Esophagus squamous epithelium (tissue), 5 donors: ENCODE results near the gene DHRS3. TPM values are rescaled to one million over a fixed set of nuclear protein-coding genes. Genes with fewer than 3 reads are reported as not detected.
"Not testable (repeated sequence)": the region's sequence is repeated elsewhere in the genome, so short reads cannot be mapped to it uniquely, and the experiment has no call there.

ENCODE experiments used
- DNase-seq: peaks from one replicate; lab custom pipeline; 2025; lab: John Stamatoyannopoulos, UW
- H3K27ac ChIP-seq, 4 donors: fragments of 200-600 bp; sonication (generic); one replicate each; pipeline ENCODE4 v1.5.1; 2016 to 2019; ENCODE audit warnings: mild to moderate bottlenecking in 1 of 4
- H3K27me3 ChIP-seq, 4 donors: fragments of 200-600 bp; sonication (generic); 1 replicate in 3 of 4; 2 replicates in 1 of 4; pipeline versions ENCODE4 v1.5.1 to v1.6.0; 2017 to 2021; ENCODE audit warnings: antibody characterized with exemption in 1 of 4
- H3K36me3 ChIP-seq, 3 donors: fragments of 200-600 bp; sonication (generic); one replicate each; pipeline ENCODE4 v1.5.1; 2016 to 2019
- H3K4me1 ChIP-seq, 3 donors: fragments of 200-600 bp; sonication (generic); one replicate each; pipeline ENCODE4 v1.5.1; 2017 to 2019
- H3K4me3 ChIP-seq, 4 donors: fragments of 200-600 bp; sonication (generic); 1 replicate in 3 of 4; 2 replicates in 1 of 4; pipeline ENCODE4 v1.5.1; 2016 to 2019; ENCODE audit warnings: mild to moderate bottlenecking in 2 of 4, moderate library complexity in 1 of 4
- H3K9me3 ChIP-seq, 3 donors: fragments of 200-600 bp; sonication (generic); one replicate each; pipeline ENCODE4 v1.5.1; 2016 to 2019
- POLR2A ChIP-seq, 4 donors: fragments of 450-650 bp; IDR thresholded peaks; one replicate each; pipeline ENCODE4 v1.6.1; 2017; ENCODE audit warnings: antibody characterized with exemption in 4 of 4, mild to moderate bottlenecking in 4 of 4, moderate library complexity in 3 of 4
- WGBS, 2 donors: methylation state at CpG; one replicate each; pipeline ENCODE4 v1.1.5; 2018; 5-methylcytosine and 5-hydroxymethylcytosine counted together
- intact Hi-C: fragments of 100-400 bp; cut with DNase I; formaldehyde crosslinking; loops from one replicate; pipeline ENCODE4 v1.15.0; 2022
- total RNA-seq, 4 donors: library from RNA; depleted of rRNA; stranded (reverse); fragments of >200 nt; gene quantifications; one replicate each; pipeline ENCODE4 v1.1.0, GENCODE V29; 2016
- TF ChIP-seq, protein P1 (sequence below), 6 experiments: fragments of 450-650 bp in 4 of 6; fragments of 200-600 bp in 2 of 6; sonication (generic) in 2 of 6; IDR thresholded peaks; one replicate each; pipeline ENCODE4 v1.5.1; 2016 to 2019; ENCODE audit warnings: antibody characterized with exemption in 6 of 6, mild to moderate bottlenecking in 4 of 6, moderate library complexity in 4 of 6
- donor health status: DM: yes; HTN: yes; CAD: no.

Gene DHRS3
- total RNA-seq, 4 donors from 2014 or later: 87.7 to 166 (median 117) TPM

DNA sequence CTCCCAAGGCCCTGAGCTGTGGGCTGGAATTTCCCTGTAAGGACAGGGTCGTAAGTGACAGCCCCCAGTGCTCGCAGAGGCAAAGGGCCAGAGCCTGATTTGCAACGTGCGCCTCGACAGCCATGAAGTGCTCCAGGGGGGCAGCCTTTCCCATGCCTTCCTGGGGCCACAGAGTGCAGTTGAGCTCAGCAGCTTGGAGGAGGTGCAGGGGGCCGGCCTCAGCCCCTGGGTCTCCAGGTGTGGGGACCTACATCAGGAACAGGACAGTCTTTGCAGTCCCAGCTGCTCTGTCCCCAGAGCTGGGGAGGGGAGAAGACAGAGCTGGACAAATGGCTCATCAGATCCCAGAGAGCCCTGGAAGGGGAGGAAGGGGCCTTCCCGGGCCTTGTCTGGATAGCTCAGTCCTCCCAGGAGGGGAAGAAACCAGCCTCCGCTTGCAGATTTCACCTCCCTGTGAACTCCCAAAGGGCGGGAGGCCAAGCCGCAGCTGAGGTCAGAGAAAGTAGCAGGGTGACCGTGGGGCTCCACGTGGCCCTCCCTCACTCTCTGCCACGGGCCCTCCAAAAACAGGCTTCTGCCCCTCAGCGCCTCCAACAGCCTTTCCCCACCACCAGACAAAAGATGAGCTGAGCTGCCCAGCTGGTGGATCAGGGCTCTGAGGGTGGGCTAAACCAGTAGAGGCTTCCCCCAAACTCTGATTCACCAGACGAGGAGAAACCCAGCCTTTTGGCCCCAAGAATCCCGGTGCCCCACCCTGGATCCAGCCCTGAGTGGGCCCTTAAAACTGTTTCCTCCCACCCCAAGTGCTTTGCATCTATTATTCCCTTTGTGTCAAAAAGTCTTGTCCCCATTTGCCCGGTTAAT is 76.5 kb downstream of the DHRS3 start:
- DNase-seq: no peak
- intact Hi-C loops: no loop called here
- H3K4me1 ChIP-seq: peaks cover 14 to 36% (median 18%) of the 10 kb centered on the region in 3 donors
- TF ChIP-seq, protein P1, sequence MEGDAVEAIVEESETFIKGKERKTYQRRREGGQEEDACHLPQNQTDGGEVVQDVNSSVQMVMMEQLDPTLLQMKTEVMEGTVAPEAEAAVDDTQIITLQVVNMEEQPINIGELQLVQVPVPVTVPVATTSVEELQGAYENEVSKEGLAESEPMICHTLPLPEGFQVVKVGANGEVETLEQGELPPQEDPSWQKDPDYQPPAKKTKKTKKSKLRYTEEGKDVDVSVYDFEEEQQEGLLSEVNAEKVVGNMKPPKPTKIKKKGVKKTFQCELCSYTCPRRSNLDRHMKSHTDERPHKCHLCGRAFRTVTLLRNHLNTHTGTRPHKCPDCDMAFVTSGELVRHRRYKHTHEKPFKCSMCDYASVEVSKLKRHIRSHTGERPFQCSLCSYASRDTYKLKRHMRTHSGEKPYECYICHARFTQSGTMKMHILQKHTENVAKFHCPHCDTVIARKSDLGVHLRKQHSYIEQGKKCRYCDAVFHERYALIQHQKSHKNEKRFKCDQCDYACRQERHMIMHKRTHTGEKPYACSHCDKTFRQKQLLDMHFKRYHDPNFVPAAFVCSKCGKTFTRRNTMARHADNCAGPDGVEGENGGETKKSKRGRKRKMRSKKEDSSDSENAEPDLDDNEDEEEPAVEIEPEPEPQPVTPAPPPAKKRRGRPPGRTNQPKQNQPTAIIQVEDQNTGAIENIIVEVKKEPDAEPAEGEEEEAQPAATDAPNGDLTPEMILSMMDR (IDR thresholded peaks at IDR 0.05): no peak
- no peak for TF ChIP-seq POLR2A (IDR thresholded peaks at IDR 0.05)
- peak overlapping the region; percentile 41 to 88 (median 82) for H3K27ac ChIP-seq
- 47 to 49% methylated on average over 5 to 6 of the region's 17 CpGs for WGBS, 2 donors
- no peaks in the 10 kb centered on the region for H3K27me3 ChIP-seq
- H3K9me3 ChIP-seq: no peaks in the 10 kb centered on the region
- H3K4me3 ChIP-seq: no peak overlapping the region
- no peaks in the 10 kb centered on the region for H3K36me3 ChIP-seq

DNA sequence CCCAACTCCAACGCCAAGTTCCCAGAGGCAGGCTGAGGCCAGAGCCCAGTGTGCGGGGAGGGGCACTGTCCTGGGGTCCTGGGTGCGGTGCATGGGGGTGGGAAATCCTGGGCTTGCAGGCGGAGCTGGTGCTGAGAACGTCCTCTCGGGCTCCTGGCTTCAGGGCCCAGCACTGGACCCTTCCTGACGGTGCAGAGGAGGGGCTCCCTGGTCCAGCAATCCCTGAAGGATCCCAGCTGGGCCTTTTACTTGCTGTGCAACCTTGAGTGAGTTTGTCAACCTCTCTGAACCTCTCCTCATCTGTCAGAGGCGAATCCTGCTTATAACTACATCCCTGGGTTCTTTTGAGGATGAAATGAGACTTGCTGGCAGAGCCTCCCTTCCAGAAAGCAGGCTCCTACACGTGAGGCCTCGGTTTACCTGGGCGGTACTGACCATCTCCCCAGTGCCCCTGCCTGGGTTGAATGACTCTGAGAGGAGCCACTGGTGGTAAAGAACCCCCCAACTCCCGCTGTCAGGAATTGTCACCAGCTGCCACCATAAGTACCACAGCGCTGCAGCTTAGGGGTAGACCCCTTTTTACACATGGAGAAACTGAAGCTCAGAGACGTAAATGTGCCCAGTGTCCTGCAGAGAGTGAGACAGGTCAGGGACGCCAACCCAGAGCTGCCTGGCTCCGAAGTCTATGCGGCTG is 77.3 kb downstream of the DHRS3 start:
- H3K27ac ChIP-seq: peak overlapping the region; percentile 41 to 88 (median 82)
- intact Hi-C loops: no loop called here
- H3K9me3 ChIP-seq: peaks cover 0 to 6% (median 0%) of the 10 kb centered on the region in 3 donors
- H3K27me3 ChIP-seq: no peaks in the 10 kb centered on the region
- H3K4me1 ChIP-seq: peaks cover 14 to 34% (median 18%) of the 10 kb centered on the region in 3 donors
- TF ChIP-seq, protein P1 (IDR thresholded peaks at IDR 0.05): no peak
- no peak for TF ChIP-seq POLR2A (IDR thresholded peaks at IDR 0.05)
- WGBS, 2 donors: 60 to 90% methylated on average over 2 to 9 of the region's 17 CpGs
- no peak for DNase-seq
- no peak overlapping the region for H3K4me3 ChIP-seq
- no peaks in the 10 kb centered on the region for H3K36me3 ChIP-seq

DNA sequence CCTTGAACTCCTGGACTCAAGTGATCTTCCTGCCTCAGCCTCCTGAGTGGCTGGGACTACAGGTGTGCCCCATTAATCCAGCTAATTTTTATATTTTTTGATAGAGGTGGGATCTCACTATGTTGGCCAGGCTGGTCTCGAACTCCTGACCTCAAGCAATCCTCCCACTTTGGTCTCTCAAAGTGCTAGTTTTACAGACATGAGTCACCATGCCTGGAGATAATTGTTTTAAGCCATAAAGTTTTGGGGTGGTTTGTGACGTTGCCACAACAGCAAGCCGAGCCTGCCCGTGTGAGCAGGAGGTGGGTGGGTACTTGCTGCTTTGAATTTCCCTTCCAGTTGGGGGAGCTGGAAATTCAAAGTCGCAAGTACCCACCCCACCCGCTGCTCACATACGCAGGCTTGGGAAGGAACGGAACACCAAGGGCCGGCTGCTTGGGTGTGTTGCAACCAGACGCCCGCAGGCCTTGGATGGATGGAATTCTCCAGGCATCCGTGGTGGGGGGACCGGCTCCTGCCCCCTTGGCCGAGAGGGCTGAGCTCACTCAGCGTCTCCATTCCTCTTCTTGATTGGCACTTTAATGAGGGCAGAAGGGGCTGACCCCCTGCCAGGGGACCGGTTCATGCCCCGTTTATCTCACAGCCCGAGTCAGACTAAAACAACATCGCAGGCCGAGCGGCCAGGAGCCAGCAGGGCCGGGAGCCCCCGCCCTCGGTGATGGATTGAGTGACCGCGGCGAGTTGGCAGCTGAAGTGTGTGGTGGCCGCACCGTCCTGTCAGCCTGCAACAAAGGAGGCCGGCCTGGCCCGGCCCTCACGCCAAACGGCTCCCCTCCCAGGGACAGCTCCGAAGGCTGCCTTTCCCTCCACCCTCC is 78.1 kb downstream of the DHRS3 start:
- H3K36me3 ChIP-seq: no peaks in the 10 kb centered on the region
- H3K4me1 ChIP-seq: peaks cover 14 to 32% (median 18%) of the 10 kb centered on the region in 3 donors
- no peak overlapping the region for H3K4me3 ChIP-seq
- H3K9me3 ChIP-seq: peaks cover 0 to 6% (median 0%) of the 10 kb centered on the region in 3 donors
- H3K27me3 ChIP-seq: no peaks in the 10 kb centered on the region
- TF ChIP-seq, protein P1 (IDR thresholded peaks at IDR 0.05): no peak
- TF ChIP-seq POLR2A (IDR thresholded peaks at IDR 0.05): no peak
- intact Hi-C loops: no loop called here
- WGBS, 2 donors: 53 to 70% methylated on average over 2 to 10 of the region's 34 CpGs
- peak overlapping the region; percentile 50 to 88 (median 82) for H3K27ac ChIP-seq
- no peak for DNase-seq

DNA sequence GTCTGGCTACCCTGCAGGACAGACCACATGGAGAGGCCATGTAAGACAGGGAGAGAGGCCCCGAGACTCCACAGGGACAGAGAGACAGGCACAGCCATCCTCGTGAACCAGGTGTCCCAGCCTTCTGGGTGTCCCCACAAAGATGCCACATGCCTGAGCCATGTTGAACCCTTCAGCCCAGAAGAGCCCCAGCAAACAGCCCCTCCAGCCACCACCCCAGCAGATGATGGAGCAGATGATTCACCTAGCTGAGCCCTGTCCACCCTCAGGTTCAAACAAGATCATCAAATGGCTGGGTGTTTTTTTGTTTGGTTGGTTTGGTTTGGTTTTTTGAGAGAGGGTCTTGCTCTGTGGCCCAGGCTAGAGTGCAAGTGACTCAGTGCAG is 78.7 kb downstream of the DHRS3 start:
- WGBS, 2 donors: 80% methylated on average over 1 of the region's 2 CpGs; no CpG with 5 or more reads in 1 of the 2 donors
- Histone ChIP-seq H3K27ac (peak overlapping the region; percentile 50 to 88 (median 82)), H3K9me3 (peaks cover 0 to 6% (median 0%) of the 10 kb centered on the region in 3 donors), H3K27me3 (no peaks in the 10 kb centered on the region), H3K36me3 (no peaks in the 10 kb centered on the region), H3K4me3 (no peak overlapping the region), H3K4me1 (peaks cover 14 to 29% (median 18%) of the 10 kb centered on the region in 3 donors)
- no peak for DNase-seq
- TF ChIP-seq, protein P1 (IDR thresholded peaks at IDR 0.05): no peak
- no peak for TF ChIP-seq POLR2A (IDR thresholded peaks at IDR 0.05)
- intact Hi-C loops: no loop called here

DNA sequence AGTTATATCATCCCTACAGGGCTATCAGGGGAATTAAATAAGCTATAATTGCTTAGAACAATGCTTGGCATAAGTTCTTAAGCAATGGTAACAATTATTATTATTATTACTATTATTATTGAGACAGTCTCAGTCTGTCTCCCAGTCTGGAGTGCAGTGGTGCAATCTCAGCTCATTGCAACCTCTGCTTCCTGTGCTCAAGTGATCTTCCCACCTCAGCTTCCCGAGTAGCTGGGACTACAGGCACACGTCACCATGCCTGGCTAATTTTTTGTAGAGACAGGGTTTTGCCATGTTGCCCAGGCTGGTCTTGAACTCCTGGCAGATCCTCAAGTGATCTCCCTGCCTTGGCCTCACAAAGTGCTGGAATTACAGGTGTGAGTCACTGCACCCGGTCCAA is 79.5 kb downstream of the DHRS3 start:
- H3K9me3 ChIP-seq, DNase-seq, H3K36me3 ChIP-seq, H3K27me3 ChIP-seq, H3K4me3 ChIP-seq, intact Hi-C loops: not testable (repeated sequence)
- peak overlapping the region in 1 of 4 donors; percentile 21 for H3K27ac ChIP-seq
- WGBS, 2 donors: 57 to 61% methylated on average over 3 of the region's 3 CpGs
- peaks cover 14 to 29% (median 18%) of the 10 kb centered on the region in 3 donors for H3K4me1 ChIP-seq
